Left lung (tissue), 10 donors: ENCODE results near the gene TMEM156. TPM values are rescaled to one million over a fixed set of nuclear protein-coding genes. Genes with fewer than 3 reads are reported as not detected.

Experiments
- ATAC-seq: fragments of 200-7000 bp; cut with Tn5 transposase; one replicate; pipeline ENCODE4 v1.9.1; 2020; ENCODE audit warnings: moderate library complexity
- DNase-seq, 4 donors: peaks; one replicate each; pipeline ENCODE4 v3.0.0-alpha.2; 2013 to 2020
- H3K27ac ChIP-seq, 2 donors: fragments of 200-600 bp; sonication (generic) in 1 of 2; one replicate each; pipeline versions ENCODE4 v1.5.0 to v1.8.0; 2020 to 2021
- H3K27me3 ChIP-seq, 2 donors: fragments of 200-600 bp; sonication (generic) in 1 of 2; one replicate each; pipeline versions ENCODE4 v1.5.0 to v1.8.0; 2020 to 2021
- H3K36me3 ChIP-seq, 2 donors: fragments of 200-600 bp; sonication (generic) in 1 of 2; one replicate each; pipeline versions ENCODE4 v1.5.0 to v1.8.0; 2020 to 2021
- H3K4me1 ChIP-seq, 2 donors: fragments of 200-600 bp; one replicate each; pipeline ENCODE4 v1.8.0; 2021
- H3K4me3 ChIP-seq, 2 donors: fragments of 200-600 bp; sonication (generic) in 1 of 2; one replicate each; pipeline versions ENCODE4 v1.5.0 to v1.8.0; 2020 to 2021; ENCODE audit warnings: mild to moderate bottlenecking in 1 of 2
- H3K9me3 ChIP-seq, 2 donors: fragments of 200-600 bp; sonication (generic) in 1 of 2; one replicate each; pipeline versions ENCODE4 v1.5.0 to v1.8.0; 2020 to 2021
- intact Hi-C, 2 donors: fragments of 100-400 bp; cut with DNase I; formaldehyde crosslinking; loops; one replicate each; pipeline versions ENCODE4 v1.11.2 to v1.14.2; 2022
- polyA plus RNA-seq, 6 donors: library from polyadenylated mRNA; unstranded; fragments of 120-200 nt; gene quantifications; one replicate each; pipeline ENCODE4 v1.2.1, GENCODE V29; 2013; ENCODE audit not compliant: insufficient read length in 6 of 6
- total RNA-seq, 2 donors: library from RNA; stranded (reverse); fragmentation: NEBNext Ultra II Directional; extraction: Animal tissue kit (Norgen Biotek cat#: 25700); gene quantifications; one replicate each; pipeline ENCODE4 v1.2.1, GENCODE V29; 2021
- TF ChIP-seq, protein P1 (sequence below), 2 donors: fragments of 200-600 bp; sonication (generic) in 1 of 2; IDR thresholded peaks; one replicate each; pipeline versions ENCODE4 v1.5.0 to v1.8.0; 2021; ENCODE audit warnings: antibody characterized with exemption in 2 of 2
- donor health status: DM: no; HTN: yes; CAD: no.
- donor health status: DM: no; HTN: no; CAD: no.

Gene TMEM156
- total and polyA plus RNA-seq, 8 donors: 0.29 to 1.8 (median 0.95) TPM; not detected in 1

GRCh38 chr4:38917481-38918025, 114.7 kb downstream of the TMEM156 start:
- Histone ChIP-seq H3K4me1 (peaks cover 0 to 5% of the 10 kb centered on the region in 2 donors), H3K9me3 (no peaks in the 10 kb centered on the region), H3K36me3 (peaks cover 4 to 93% of the 10 kb centered on the region in 2 donors), H3K27me3 (no peaks in the 10 kb centered on the region), H3K27ac (no peak overlapping the region), H3K4me3 (no peak overlapping the region)
- DNase-seq (no peak), ATAC-seq (no peak)
- intact Hi-C loops: no loop called here
- TF ChIP-seq, protein P1, sequence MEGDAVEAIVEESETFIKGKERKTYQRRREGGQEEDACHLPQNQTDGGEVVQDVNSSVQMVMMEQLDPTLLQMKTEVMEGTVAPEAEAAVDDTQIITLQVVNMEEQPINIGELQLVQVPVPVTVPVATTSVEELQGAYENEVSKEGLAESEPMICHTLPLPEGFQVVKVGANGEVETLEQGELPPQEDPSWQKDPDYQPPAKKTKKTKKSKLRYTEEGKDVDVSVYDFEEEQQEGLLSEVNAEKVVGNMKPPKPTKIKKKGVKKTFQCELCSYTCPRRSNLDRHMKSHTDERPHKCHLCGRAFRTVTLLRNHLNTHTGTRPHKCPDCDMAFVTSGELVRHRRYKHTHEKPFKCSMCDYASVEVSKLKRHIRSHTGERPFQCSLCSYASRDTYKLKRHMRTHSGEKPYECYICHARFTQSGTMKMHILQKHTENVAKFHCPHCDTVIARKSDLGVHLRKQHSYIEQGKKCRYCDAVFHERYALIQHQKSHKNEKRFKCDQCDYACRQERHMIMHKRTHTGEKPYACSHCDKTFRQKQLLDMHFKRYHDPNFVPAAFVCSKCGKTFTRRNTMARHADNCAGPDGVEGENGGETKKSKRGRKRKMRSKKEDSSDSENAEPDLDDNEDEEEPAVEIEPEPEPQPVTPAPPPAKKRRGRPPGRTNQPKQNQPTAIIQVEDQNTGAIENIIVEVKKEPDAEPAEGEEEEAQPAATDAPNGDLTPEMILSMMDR (IDR thresholded peaks at IDR 0.05): no peak

Other genes with a start within 250 kb of the TMEM156 start
- 1 to 10 TPM in 1 of 2 donors, under 1 TPM in 1; 0.15 to 3.0 TPM for gene TLR10, start 249.4 kb downstream of the TMEM156 start, total RNA-seq
- 1 to 10 TPM in 1 of 6 donors, under 1 TPM in 5; 0.59 to 1.0 (median 0.70) TPM for gene TLR10, start 249.4 kb downstream of the TMEM156 start, polyA plus RNA-seq
- gene TLR1, start 227.6 kb downstream of the TMEM156 start, total RNA-seq: 10 to 100 TPM; 13.4 to 59.8 TPM
- gene TLR1, start 227.6 kb downstream of the TMEM156 start, polyA plus RNA-seq: 1 to 10 TPM; 2.5 to 6.2 (median 4.2) TPM
- gene TLR6, start 175.6 kb downstream of the TMEM156 start, total RNA-seq: 10 to 100 TPM in 1 of 2 donors, 1 to 10 TPM in 1; 6.6 to 18.1 TPM
- 1 to 10 TPM in 5 of 6 donors, under 1 TPM in 1; 0.96 to 1.8 (median 1.4) TPM for gene TLR6, start 175.6 kb downstream of the TMEM156 start, polyA plus RNA-seq
- gene FAM114A1, start 164.6 kb downstream of the TMEM156 start, total RNA-seq: 10 to 100 TPM; 68.5 to 81.1 TPM
- 10 to 100 TPM; 51.5 to 79.3 (median 57.8) TPM for gene FAM114A1, start 164.6 kb downstream of the TMEM156 start, polyA plus RNA-seq
- gene KLHL5, start 29.8 kb upstream of the TMEM156 start, total RNA-seq: 10 to 100 TPM; 25.9 to 31.2 TPM
- 10 to 100 TPM; 42.6 to 55.3 (median 44.9) TPM for gene KLHL5, start 29.8 kb upstream of the TMEM156 start, polyA plus RNA-seq
- gene WDR19, start 150.1 kb upstream of the TMEM156 start, total RNA-seq: 10 to 100 TPM; 32.4 to 34.2 TPM
- gene WDR19, start 150.1 kb upstream of the TMEM156 start, polyA plus RNA-seq: 10 to 100 TPM; 68.4 to 95.0 (median 81.3) TPM